Thyroid gland (tissue), 4 donors: ENCODE data around the gene SLC30A2. TPM values are rescaled to one million over a fixed set of nuclear protein-coding genes. Genes with fewer than 3 reads are reported as not detected.

Experiments
- DNase-seq, 2 donors: peaks; one replicate each; pipeline ENCODE4 v3.0.0-alpha.2; 2019
- H3K27ac ChIP-seq, 3 donors: fragments of 200-600 bp; sonication (generic); 1 replicate in 2 of 3; 2 replicates in 1 of 3; pipeline ENCODE4 v1.5.1; 2016 to 2019; ENCODE audit warnings: mild to moderate bottlenecking in 1 of 3, moderate library complexity in 1 of 3
- H3K27me3 ChIP-seq: fragments of 200-600 bp; sonication (generic); one replicate; pipeline ENCODE4 v1.5.1; 2019
- H3K36me3 ChIP-seq, 2 donors: fragments of 200-600 bp; sonication (generic); one replicate each; pipeline ENCODE4 v1.5.1; 2016 to 2019
- H3K4me1 ChIP-seq, 2 donors: fragments of 200-600 bp; sonication (generic); one replicate each; pipeline ENCODE4 v1.5.1; 2017 to 2019
- H3K4me3 ChIP-seq, 3 donors: fragments of 200-600 bp; sonication (generic); replicated peaks in 1 of 3; 1 replicate in 2 of 3; 2 replicates in 1 of 3; pipeline ENCODE4 v1.5.1; 2016; ENCODE audit warnings: mild to moderate bottlenecking in 1 of 3
- H3K9me3 ChIP-seq: fragments of 200-600 bp; sonication (generic); one replicate; pipeline ENCODE4 v1.5.1; 2017
- POLR2A ChIP-seq, 2 donors: fragments of 450-650 bp; IDR thresholded peaks; one replicate each; pipeline ENCODE4 v1.6.1; 2017; ENCODE audit warnings: antibody characterized with exemption in 2 of 2, mild to moderate bottlenecking in 2 of 2, moderate library complexity in 1 of 2
- WGBS, 2 donors: methylation state at CpG; one replicate each; pipeline ENCODE4 v1.1.5; 2017; 5-methylcytosine and 5-hydroxymethylcytosine counted together
- intact Hi-C: fragments of 100-400 bp; cut with DNase I; formaldehyde crosslinking; loops from one replicate; pipeline ENCODE4 v1.15.1; 2023
- total RNA-seq, 4 donors: library from RNA; depleted of rRNA; stranded (reverse); fragments of >200 nt; gene quantifications; one replicate each; pipeline ENCODE4 v1.2.3, GENCODE V29; 2016
- TF ChIP-seq, protein P1 (sequence below), 6 experiments: fragments of 200-600 bp in 3 of 6; fragments of 450-650 bp in 3 of 6; sonication (generic) in 3 of 6; IDR thresholded peaks; one replicate each; pipeline ENCODE4 v1.5.1; 2016 to 2019; ENCODE audit warnings: antibody characterized with exemption in 6 of 6, mild to moderate bottlenecking in 2 of 6, inconsistent platforms in 1 of 6, moderate library complexity in 1 of 6

The SLC30A2 gene
- total RNA-seq, 4 donors from 2014 or later: 12.5 to 55.9 (median 43.4) TPM

GRCh38 chr1:26060832-26061574 is 15.1 kb upstream of the SLC30A2 start:
- H3K4me3 ChIP-seq: no peak overlapping the region
- peak overlapping the region in 1 of 3 donors; percentile 48 for H3K27ac ChIP-seq
- DNase-seq: no peak
- WGBS, 2 donors: 77 to 78% methylated on average over 11 of the region's 12 CpGs
- H3K27me3 ChIP-seq: no peaks in the 10 kb centered on the region
- no peaks in the 10 kb centered on the region for H3K36me3 ChIP-seq
- H3K9me3 ChIP-seq: no peaks in the 10 kb centered on the region
- TF ChIP-seq, protein P1, sequence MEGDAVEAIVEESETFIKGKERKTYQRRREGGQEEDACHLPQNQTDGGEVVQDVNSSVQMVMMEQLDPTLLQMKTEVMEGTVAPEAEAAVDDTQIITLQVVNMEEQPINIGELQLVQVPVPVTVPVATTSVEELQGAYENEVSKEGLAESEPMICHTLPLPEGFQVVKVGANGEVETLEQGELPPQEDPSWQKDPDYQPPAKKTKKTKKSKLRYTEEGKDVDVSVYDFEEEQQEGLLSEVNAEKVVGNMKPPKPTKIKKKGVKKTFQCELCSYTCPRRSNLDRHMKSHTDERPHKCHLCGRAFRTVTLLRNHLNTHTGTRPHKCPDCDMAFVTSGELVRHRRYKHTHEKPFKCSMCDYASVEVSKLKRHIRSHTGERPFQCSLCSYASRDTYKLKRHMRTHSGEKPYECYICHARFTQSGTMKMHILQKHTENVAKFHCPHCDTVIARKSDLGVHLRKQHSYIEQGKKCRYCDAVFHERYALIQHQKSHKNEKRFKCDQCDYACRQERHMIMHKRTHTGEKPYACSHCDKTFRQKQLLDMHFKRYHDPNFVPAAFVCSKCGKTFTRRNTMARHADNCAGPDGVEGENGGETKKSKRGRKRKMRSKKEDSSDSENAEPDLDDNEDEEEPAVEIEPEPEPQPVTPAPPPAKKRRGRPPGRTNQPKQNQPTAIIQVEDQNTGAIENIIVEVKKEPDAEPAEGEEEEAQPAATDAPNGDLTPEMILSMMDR (IDR thresholded peaks at IDR 0.05): no peak
- no peak for TF ChIP-seq POLR2A (IDR thresholded peaks at IDR 0.05)
- intact Hi-C loops: no loop called here
- H3K4me1 ChIP-seq: peaks cover 17 to 29% of the 10 kb centered on the region in 2 donors

GRCh38 chr1:26059906-26060305 is 14.0 kb upstream of the SLC30A2 start:
- Histone ChIP-seq H3K4me3 (no peak overlapping the region), H3K4me1 (peaks cover 17 to 29% of the 10 kb centered on the region in 2 donors), H3K27ac (peak overlapping the region in 2 of 3 donors; percentile 2 to 69), H3K36me3 (no peaks in the 10 kb centered on the region), H3K9me3 (no peaks in the 10 kb centered on the region), H3K27me3 (no peaks in the 10 kb centered on the region)
- TF ChIP-seq, protein P1 (IDR thresholded peaks at IDR 0.05): no peak
- TF ChIP-seq POLR2A (IDR thresholded peaks at IDR 0.05): no peak
- 39 to 49% methylated on average over 7 of the region's 7 CpGs for WGBS, 2 donors
- intact Hi-C loops: no loop called here
- peak; percentile 92 to 95 for DNase-seq

DNA sequence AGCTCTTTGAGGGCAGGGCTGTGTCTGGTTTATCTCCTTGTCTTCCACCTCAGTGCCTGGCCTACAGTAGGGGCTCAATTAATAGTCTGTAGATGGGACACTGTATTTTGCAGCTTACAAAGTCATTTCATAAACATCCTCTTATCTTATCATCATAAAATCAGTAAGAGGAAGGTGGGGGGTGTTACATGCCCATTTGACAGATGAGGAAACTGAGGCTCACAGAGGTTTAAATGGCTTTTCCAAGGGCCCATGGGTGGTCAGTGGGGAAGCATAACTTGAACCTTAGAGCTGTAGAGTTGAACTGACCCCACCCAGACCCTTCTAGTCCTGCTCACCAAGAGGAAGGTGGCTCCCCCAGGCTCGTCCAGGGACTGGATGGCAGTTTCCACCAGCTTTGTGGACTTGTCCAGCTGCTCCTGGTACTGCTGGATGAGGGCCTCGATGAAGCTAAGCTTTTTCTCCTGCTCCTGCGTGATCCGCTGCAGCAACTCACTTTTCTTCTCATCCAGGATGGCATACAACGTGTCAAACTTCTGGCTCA is 12.2 kb upstream of the SLC30A2 start:
- H3K27me3 ChIP-seq: no peaks in the 10 kb centered on the region
- intact Hi-C loops: no loop called here
- no peaks in the 10 kb centered on the region for H3K36me3 ChIP-seq
- TF ChIP-seq, protein P1 (IDR thresholded peaks at IDR 0.05): no peak
- TF ChIP-seq POLR2A (IDR thresholded peaks at IDR 0.05): no peak
- WGBS, 2 donors: 88 to 90% methylated on average over 5 of the region's 5 CpGs
- H3K9me3 ChIP-seq: no peaks in the 10 kb centered on the region
- DNase-seq: no peak
- H3K27ac ChIP-seq: no peak overlapping the region
- H3K4me1 ChIP-seq: peaks cover 17 to 26% of the 10 kb centered on the region in 2 donors
- no peak overlapping the region for H3K4me3 ChIP-seq

DNA sequence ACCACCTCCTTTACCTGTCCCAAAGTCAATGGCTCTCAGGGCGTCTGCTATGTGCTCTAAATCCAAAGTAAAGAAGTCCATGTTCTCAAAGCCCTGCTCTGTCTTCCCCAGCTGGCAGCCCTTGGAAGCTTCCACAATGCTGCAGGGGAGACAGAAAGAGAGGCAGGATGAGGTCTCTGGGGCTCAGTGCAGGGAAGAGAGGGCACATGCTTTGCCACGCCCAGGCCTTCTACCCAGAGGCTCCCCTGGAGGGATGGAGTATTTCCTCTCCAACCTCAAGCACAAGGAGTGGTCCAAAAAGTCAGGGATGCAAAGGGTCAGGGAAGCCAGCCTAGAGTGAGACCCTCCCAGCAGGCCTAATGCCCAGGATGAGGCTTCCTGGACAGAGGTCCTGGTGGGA is 11.3 kb upstream of the SLC30A2 start:
- Histone ChIP-seq H3K4me3 (no peak overlapping the region), H3K27me3 (no peaks in the 10 kb centered on the region), H3K27ac (no peak overlapping the region), H3K4me1 (peaks cover 17 to 26% of the 10 kb centered on the region in 2 donors), H3K36me3 (no peaks in the 10 kb centered on the region), H3K9me3 (no peaks in the 10 kb centered on the region)
- 100% methylated on average over 2 of the region's 2 CpGs; no CpG with 5 or more reads in 1 of the 2 donors for WGBS, 2 donors
- intact Hi-C loops: no loop called here
- no peak for DNase-seq
- TF ChIP-seq, protein P1 (IDR thresholded peaks at IDR 0.05): no peak
- TF ChIP-seq POLR2A (IDR thresholded peaks at IDR 0.05): no peak

GRCh38 chr1:26055041-26055440 is 9.1 kb upstream of the SLC30A2 start:
- no peaks in the 10 kb centered on the region for H3K36me3 ChIP-seq
- intact Hi-C loops: no loop called here
- TF ChIP-seq, protein P1 (IDR thresholded peaks at IDR 0.05): no peak

More at GRCh38 chr1:26055041-26055440, 9.1 kb upstream of the SLC30A2 start:
- WGBS, 2 donors: 84 to 86% methylated on average over 2 of the region's 2 CpGs
- Histone ChIP-seq H3K4me1 (peaks cover 7 to 14% of the 10 kb centered on the region in 2 donors), H3K9me3 (no peaks in the 10 kb centered on the region), H3K27ac (no peak overlapping the region), H3K27me3 (no peaks in the 10 kb centered on the region), H3K4me3 (no peak overlapping the region)
- no peak for DNase-seq
